ENCODE measurements around the gene CRB1.

CRB1 gene

DNA sequence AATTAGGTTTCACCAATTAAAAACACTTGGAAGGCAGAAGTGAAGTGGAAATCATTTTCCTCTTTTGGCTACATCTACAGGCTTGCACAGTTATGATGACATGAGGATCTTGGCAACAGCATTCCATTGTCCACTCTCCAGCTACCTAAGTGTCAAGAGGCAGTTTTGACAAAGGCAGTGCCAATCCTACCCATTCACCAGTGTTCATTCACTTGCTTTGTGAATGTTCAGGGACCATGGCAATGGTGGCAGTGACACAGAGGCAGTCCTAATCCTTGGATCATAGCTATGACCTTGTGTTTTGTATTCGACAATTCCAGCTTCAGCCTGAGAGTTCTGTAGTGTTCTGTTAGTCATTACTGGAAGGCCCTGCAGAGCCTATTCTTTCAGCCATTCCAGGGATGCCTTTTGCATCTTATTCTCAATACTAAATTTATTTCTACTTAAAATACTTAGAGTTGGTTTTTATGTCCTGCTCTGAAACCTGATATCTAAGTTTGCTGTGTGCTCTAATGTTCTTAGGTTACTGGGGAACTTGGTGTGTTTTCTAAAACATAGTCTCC lies 36.7 kb downstream of the CRB1 start:
- DNase-seq, result no peak

DNA sequence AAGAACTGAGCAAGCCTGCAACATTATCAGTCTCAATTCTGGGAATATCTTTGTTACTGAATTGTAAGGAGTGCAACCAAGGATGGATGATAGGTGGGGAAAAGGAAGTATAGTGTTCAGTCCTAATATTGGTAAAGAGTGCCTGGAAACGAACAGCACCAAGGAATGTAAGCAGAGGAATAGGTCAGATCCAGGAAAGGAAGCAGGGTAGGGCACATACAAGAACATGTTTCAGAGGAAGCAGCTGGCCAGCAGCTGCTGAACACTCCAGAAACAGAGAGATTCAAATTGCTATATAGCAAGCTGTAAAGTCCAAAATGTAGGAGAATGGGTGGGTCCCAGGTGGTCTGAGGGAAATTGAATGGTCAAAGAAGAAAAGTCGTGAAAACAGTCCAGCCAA lies 37.9 kb downstream of the CRB1 start:
- no peak for DNase-seq

DNA sequence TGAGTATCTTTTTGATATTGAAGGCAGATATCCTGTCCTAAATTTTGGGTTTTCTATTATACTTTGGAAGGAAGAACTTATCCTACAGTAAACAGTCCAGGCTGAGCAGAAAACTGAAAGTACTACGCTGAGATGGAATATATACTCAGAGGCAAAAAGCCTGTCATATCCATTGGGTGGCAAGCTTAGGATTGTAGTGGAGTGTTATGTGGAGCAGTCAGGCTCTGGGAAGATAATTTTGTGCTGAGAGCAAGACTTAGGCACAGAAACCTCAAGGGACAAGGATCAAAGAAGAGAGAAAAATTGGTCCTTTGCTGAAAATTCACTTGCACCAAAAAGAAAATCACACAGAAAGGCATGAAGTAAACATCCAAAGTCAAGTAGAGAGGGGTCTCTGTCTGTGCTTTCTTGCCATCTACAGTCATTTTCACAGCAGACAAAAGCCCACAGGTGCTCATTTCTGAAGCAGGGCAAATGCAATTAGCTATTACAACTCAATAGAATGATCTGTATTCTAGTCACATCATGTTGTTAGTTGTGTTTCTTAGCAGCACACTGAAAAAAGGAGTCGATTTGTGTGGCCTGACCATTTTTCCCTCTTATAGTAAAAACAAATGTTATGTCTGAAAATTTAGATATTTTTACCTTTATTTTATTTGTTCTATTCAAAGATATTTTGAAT lies 38.5 kb downstream of the CRB1 start:
- DNase-seq, result no peak

DNA sequence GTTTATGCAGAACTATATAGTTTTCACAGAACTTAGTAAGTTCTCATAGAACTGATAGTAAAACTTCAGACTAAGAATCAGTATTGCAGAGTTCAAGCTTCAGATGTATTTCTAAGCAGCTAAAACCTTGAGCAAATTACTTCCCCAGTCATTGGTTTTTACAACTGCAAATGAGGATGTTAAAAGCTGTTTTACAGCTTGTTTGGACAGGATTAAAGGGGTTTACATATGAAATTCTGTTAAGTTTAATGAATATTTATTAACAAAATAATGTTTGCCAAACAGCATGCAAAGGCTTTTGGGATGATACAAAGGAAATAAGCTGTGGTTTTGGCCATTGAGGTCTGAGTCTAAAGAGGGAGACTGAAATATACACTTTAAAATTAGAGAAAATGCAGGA lies 39.1 kb downstream of the CRB1 start:
- DNase-seq, result no peak

DNA sequence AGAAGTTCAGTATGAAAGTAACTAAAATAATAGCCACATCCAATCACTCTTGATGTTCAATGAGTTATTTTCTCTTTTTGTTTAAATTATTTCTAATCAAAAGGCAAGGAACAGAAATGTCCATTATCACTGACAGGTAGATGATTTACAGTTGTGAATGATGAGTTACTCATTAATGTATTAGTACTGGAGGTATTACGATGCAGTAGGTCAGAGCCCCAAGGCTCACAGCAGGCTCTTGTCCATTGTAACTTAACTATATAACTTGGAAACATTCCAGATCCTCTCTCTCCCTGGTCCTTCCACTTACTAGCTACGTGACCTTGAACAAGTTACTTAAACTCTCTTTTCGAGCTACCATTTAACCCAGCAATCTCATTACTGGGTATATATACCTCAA lies 39.5 kb downstream of the CRB1 start:
- DNase-seq, result no peak

DNA sequence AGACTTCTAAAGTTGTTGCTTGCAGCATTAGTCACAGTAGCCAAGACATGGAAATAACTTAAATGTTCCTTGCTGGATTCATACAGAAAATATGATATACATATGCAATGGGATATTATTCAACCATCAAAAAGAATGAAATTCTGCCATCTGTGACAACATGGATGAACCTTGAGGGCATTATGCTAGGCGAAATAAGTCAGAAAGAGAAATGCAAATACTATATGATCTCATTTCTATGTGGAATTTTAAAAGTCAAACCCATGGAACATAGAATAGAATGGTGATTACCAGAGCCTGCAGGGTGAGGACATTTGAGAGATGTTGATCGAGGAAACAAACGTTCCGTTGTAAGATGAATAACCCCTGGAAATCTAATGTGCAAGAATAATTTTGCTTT lies 43.0 kb downstream of the CRB1 start:
- DNase-seq, result no peak

DNA sequence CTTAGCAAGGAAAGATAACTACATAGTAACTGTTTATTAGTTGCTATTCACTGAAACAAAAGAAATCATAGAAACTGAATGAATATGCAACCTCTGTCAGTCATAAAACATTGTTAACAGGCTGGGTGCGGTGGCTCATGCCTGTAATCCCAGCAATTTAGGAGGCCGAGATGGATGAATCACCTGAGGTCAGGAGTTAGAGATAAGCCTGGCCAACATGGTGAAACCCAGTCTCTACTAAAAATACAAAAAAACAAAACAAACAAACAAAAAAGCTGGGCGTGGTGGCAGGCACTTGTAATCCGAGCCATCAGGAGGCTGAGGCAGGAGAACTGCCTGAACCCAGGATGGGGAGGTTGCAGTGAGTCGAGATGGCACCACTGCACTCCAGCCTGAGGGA lies 44.1 kb downstream of the CRB1 start:
- no peak for DNase-seq

DNA sequence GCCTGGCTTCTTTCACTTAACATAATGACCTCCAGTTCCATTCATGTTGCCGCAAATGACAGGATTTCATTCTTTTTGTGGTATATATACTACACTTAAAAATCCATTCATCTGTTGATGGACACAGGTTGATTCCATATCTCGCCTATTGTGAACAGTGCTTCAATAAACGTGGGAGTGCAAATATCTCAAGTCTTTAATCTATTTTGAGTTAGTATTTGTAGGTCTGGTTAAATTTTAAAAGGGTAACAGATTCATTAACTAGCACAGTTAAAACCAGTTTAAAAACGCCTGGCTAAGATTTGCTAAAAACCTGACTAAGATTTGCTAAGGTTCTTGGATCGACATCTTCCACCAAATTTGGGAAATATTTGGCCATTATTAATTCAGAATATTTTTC lies 45.7 kb downstream of the CRB1 start:
- DNase-seq, result no peak

DNA sequence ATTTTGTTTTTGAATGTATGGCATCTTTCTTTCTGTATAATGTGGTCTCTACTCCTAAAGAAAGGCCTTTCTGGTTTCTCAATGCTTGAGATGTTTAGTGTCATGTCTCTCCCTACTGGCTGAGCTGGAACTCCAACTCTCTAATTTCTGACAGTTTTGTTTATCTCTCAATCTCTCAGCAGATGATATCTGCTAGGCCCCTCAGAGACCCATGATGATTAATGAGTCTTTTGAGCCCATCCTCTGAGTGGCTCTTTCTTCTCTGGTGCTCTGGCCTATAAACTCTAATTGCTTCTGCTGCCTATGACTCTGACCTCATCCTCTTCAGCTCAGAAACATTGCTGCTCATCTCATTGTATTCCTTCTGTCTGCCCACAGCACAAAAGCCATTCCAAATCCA lies 46.6 kb downstream of the CRB1 start:
- no peak for DNase-seq

DNA sequence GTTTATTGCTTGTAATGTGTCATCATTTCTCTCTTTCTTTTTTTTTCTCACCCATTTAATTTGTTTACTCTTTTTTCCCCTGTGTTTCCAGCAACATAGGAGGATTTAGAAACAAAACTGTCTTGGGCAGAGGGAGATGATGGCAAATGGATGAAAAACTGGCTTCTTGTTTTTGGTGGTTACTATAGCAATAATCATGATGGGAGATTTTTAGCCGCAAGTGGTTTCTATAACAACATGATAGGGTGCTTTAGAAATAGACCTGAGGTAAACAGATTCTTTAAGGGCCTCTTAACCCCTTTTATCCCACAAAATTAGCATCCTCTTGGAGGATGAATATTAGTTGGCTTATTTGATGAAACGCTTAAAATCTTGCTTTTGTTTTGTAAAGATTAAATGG lies 51.6 kb downstream of the CRB1 start:
- DNase-seq, result no peak

DNA sequence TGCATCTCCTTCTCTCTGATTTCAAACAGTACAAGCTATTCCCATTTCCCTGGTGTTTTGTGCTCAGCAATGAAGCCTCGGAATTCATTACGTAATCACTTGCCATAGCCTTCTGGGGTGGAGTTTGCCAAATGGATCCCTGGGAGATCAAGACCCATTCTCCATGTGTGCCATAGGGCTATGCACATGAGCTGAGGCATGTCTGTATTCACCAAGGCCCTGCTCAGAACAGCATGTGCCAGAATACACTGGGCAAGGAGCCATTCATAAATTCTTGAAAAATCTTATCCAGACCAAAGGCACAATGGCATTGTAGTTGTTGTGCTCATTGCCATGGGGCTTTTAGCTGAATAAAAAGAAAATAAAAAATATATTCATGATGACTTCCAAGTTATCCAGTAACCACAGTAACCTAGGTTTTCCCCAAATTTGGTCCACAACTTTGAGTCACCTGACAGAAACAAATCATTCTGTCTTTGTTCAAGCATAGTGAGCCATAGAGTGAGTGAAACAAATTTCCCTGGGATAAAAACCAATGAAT lies 53.0 kb downstream of the CRB1 start:
- DNase-seq, result no peak

DNA sequence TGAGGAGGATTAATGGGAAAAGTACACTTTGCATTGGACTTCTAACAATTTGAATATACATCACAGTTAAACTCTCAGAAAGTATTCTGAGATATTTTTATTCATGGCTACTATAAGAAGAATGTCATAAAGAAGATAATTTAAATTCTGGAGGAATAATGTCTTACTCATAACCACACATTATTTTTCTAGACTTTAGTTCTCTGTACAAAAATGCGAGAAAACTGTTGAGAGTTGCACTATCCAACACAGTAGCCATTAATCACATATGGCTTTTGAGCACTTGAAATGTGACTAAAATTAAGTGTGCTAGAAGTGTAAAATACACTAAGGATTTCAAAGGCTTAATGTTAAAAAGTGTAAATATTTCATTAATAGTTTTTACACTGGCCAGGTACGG lies 53.8 kb downstream of the CRB1 start:
- no peak for DNase-seq

DNA sequence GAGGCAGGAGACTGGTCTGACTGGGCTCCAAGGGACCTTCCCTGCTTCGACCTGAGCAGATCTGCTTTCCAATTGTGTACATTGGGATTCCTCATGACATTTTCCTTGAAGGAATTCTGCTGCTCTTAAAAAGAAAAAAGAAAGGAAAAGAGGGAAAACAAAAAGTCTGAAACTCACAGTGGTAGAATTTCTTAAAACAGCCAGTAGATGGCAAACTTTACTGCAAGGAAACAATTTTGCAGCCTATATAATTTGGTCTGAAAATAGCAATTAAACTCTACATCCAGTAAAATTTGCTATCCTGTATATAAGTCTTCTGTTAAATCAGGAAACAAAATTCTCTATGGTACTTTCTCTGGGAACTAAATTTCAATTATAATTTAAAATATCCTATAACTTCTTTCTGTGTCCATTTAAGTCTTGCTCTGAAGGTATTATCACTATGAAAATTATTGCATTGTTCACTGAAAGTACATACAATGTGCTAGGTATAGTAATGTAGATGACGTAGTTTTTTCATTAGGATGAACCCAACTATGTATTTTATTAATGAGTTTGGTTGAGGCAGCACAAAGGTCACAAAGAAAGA lies 59.8 kb downstream of the CRB1 start:
- DNase-seq, result no peak

DNA sequence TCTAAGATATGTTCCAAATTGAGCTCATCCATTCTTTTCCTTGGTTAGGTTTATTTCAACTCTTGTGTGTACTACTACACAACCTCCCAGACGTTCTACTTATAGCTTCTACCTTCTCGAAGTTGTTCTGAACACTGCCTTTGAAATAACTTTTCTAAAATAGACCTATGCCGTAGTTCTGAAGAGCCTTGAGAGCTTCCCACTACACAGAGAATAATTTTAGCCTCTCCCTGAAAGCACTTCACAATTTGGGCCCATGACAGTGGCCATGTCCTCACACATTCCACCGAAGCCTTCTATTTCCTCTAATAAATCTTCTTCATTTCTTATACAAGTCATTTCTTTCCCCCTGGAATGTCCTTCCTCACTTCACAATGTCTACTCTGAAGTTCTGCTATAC lies 62.2 kb downstream of the CRB1 start:
- no peak for DNase-seq

DNA sequence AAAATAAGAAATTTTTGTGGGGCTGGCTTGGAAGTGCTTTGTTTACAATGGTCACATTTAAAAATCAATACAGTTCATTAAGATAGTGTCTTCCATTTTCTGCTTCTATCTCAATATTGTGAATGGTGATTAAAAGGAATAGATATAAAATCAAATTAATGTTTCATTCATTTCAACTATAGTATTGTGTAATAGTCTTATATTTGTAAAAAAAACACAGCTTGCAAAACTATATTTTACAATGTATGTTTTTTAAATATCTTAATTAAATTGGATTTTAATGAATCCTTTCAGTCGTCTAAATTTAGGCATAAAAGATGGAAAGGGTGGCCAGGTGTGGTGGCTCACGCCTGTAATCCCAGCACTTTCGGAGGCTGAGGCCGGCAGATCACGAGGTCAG lies 63.5 kb downstream of the CRB1 start:
- DNase-seq, result no peak

DNA sequence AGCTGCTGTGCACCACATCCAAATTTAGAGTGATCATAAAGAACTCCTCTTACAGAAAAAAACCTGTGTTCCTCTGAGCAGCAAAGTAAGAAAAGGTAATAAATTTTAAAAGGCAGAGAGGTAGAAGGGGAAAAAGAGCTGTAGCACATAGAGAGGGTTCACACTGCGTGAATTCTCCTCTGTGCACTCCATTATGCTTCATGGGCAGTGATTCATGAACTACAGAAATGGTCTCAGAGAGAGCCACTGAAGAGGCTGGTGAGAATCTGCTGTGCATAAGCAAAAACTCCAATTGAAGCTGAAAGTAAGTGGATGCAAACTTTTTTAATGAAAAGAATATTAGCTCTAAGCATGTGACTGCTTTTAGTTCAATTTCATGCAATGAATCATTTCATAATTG lies 65.0 kb downstream of the CRB1 start:
- DNase-seq, result no peak

DNA sequence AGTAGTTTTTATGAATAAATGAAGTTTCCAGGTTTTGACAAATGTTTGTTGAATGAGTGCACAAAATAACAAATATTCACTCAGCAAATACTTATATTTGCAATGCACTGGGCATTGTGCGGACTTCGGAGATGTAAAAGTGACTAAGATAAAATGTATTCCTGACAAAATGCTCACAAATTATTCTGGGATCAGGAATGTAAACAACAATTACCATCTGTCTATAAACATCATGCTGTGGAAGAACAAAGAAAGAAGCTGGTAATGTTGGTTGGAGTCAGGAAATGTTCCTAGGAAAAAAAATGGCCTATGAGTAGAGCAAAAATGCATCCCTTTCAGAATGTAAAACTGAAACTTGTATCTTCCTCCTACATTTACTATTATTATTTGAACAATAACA lies 68.5 kb downstream of the CRB1 start:
- DNase-seq, result no peak

DNA sequence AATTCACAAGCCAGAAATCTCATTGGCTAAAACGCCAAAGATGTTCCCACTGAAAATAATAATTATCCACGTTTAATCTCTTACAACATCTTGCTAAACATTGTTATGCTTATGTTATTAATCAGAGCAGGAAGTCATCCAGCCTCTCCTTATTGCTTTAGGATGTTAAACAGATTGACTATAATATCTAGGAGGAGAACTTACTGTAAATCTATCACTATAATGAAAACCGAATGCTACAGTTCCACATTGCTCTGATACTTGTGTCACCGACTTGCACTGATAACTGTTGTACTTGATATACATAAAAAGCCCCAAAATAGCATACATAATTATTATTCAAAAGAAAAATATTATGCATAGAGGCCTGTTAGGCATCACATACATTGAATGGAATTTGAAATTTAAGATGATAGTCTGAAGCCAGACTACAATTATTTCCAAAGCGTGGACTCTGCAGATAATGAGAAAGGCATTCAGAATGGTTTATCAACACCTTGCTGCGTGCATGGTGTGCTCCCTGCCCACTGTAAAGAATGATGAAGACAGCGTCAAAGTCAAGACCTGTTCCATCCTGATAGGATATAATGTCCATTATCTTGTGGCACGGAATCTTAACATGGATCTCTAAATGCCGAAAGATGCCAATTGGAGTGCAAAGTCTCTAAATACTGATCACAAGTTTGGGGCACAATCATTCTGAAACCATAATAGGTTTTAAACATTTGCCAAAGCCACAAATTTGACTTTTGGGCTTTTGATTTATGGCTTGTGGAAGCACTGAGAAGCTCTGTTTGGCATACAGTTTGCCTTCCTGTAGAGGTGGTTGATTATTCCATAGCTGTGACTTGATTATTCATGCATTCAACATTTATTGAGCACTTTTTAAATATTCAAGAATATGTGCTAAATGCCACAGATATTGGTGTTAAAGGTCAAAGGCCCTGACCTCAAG lies 71.3 kb downstream of the CRB1 start:
- DNase-seq, result no peak

DNA sequence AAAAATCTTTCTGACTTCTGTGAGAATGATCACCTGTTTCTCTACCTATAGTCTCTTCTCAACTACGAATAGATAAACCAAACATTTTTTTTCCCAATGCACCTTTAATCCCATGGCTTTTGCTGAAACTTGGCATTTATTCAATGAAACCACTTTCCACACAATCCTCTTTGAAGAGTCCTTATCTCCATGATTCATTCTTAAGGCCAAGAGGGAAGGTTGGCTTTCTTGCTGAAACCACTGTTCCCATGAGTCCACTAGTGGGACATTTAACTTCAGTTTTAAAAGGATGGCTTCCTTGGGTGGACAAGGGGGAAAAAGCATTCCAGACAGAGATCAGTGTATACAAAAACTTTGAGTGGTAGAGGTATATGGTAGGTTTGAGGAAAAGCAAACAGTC lies 73.6 kb downstream of the CRB1 start:
- no peak for DNase-seq

DNA sequence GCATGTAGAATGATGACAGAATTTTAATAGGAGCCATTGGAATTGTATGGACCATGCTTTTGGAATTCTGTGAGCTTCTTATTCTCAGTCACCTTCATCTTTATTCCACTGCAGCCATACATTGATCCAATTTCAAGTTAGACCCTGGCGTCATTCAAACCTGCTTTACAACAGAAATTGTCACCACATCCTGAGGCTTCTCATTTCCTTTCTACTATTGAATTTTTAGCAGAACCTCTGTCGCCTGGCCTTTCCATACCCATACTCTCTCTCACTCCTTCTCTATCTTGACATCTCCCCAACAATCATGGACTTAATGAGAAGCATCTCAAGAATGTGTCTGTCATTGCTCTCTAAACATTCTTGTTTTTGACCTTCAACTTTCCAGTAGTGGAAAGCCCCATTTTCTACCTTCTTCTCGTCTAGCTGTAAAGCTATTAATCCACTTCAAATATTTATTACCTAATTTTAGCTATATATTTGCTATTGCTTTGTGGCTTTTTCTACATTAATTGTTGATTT lies 74.1 kb downstream of the CRB1 start:
- DNase-seq, result no peak

DNA sequence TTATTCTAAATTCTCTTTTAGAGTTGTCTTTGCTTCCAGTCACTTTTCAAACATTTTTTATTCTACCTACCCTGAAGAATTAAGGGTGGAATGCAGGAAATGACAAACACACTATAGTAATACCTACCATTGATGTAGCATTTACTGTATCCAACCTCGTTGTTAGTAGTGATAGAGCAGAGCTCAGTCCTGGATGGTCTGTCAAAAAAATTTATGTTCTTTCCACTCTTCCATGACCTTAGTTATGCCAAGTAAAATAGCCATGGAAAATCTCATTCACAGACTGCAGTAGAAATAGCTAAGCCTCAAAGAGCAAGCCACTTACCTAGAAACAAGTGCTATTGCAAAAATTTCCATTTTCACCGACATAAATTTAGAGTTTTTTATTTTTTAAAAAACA lies 74.6 kb downstream of the CRB1 start:
- no peak for DNase-seq

DNA sequence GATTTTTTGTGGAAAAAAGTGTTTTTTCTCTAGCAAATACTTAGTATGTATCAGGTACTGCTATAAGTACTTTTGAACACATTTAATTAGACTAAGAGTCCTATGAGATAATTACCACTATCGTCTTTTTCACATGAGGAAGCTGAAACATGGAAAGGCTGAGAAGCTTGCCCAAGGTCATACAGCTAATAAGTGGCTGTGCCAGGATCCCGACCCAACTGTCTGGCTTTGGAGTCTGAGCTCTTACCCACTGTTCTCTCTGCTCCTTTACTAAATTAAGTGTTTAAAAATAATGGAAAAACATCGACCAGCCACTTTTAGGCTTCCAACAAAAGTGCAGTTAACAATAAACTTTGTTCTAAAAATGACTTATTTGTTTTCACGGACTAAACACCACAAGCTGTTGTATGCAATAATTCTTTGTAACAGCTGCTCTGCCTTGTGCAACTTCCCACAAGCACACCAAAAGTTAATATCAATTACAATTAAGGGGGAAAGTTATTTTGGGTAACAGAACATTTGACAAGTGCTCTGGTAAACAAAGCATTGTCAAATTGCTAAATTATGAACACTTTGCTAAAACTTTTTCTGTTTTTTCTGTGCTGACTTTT lies 75.7 kb downstream of the CRB1 start:
- no peak for DNase-seq
